ENCODE data around the gene KIF2A. TPM values are rescaled to one million over a fixed set of nuclear protein-coding genes. Genes with fewer than 3 reads are reported as not detected.

The KIF2A gene
- total and polyA plus RNA-seq, 2 experiments from 2014 or later, result 35.4 to 35.5 TPM

GRCh38 chr5:62271870-62272269, 34.1 kb upstream of the KIF2A start:
- Histone ChIP-seq H3K4me1 (ENCODE audit: low read depth) (peaks cover 5% of the 10 kb centered on the region), H3K27ac (no peak overlapping the region), H3K4me3 (no peak overlapping the region), H3K9me3 (ENCODE audit: low read depth) (no peaks in the 10 kb centered on the region), H3K27me3 (no peaks in the 10 kb centered on the region), H3K36me3 (no peaks in the 10 kb centered on the region)
- TF ChIP-seq CTCF (IDR thresholded peaks at IDR 0.05; ENCODE audit: low read depth, low read length), result no peak
- no peak for DNase-seq (ENCODE audit: low read depth in 1 of 2, low spot score in 1 of 2)

GRCh38 chr5:62273687-62274086, 32.3 kb upstream of the KIF2A start:
- DNase-seq (ENCODE audit: low read depth in 1 of 2, low spot score in 1 of 2), result no peak
- H3K27me3 ChIP-seq, result no peaks in the 10 kb centered on the region
- no peaks in the 10 kb centered on the region for H3K36me3 ChIP-seq
- TF ChIP-seq CTCF (IDR thresholded peaks at IDR 0.05; ENCODE audit: low read depth, low read length), result no peak
- no peaks in the 10 kb centered on the region for H3K9me3 ChIP-seq (ENCODE audit: low read depth)
- H3K4me3 ChIP-seq, result no peak overlapping the region
- H3K4me1 ChIP-seq (ENCODE audit: low read depth), result peaks cover 9% of the 10 kb centered on the region
- H3K27ac ChIP-seq, result no peak overlapping the region

- Histone ChIP-seq H3K4me1 (ENCODE audit: low read depth) (peaks cover 9% of the 10 kb centered on the region), H3K9me3 (ENCODE audit: low read depth) (no peaks in the 10 kb centered on the region), H3K27ac (no peak overlapping the region), H3K27me3 (no peaks in the 10 kb centered on the region), H3K36me3 (no peaks in the 10 kb centered on the region), H3K4me3 (no peak overlapping the region)
- no peak for TF ChIP-seq CTCF (IDR thresholded peaks at IDR 0.05; ENCODE audit: low read depth, low read length)
- no peak for DNase-seq (ENCODE audit: low read depth in 1 of 2, low spot score in 1 of 2)
Observed at GRCh38 chr5:62275581-62275980, 30.4 kb upstream of the KIF2A start.

GRCh38 chr5:62281411-62281810, 24.6 kb upstream of the KIF2A start:
- no peaks in the 10 kb centered on the region for H3K36me3 ChIP-seq
- no peaks in the 10 kb centered on the region for H3K27me3 ChIP-seq
- H3K27ac ChIP-seq, result no peak overlapping the region
- H3K9me3 ChIP-seq (ENCODE audit: low read depth), result no peaks in the 10 kb centered on the region
- H3K4me1 ChIP-seq (ENCODE audit: low read depth), result peaks cover 8% of the 10 kb centered on the region
- DNase-seq (ENCODE audit: low read depth in 1 of 2, low spot score in 1 of 2), result no peak
- H3K4me3 ChIP-seq, result no peak overlapping the region
- TF ChIP-seq CTCF (IDR thresholded peaks at IDR 0.05; ENCODE audit: low read depth, low read length), result no peak

- no peak overlapping the region for H3K4me3 ChIP-seq
- DNase-seq (ENCODE audit: low read depth in 1 of 2, low spot score in 1 of 2), result no peak
- H3K27ac ChIP-seq, result no peak overlapping the region
- H3K4me1 ChIP-seq (ENCODE audit: low read depth), result peaks cover 2% of the 10 kb centered on the region
- no peak for TF ChIP-seq CTCF (IDR thresholded peaks at IDR 0.05; ENCODE audit: low read depth, low read length)
- H3K27me3 ChIP-seq, result no peaks in the 10 kb centered on the region
- no peaks in the 10 kb centered on the region for H3K36me3 ChIP-seq
- no peaks in the 10 kb centered on the region for H3K9me3 ChIP-seq (ENCODE audit: low read depth)
Observed at GRCh38 chr5:62282064-62282463, 23.9 kb upstream of the KIF2A start.

- Histone ChIP-seq H3K4me1 (ENCODE audit: low read depth) (no peaks in the 10 kb centered on the region), H3K9me3 (ENCODE audit: low read depth) (no peaks in the 10 kb centered on the region), H3K4me3 (no peak overlapping the region), H3K27ac (no peak overlapping the region), H3K27me3 (no peaks in the 10 kb centered on the region), H3K36me3 (no peaks in the 10 kb centered on the region)
- no peak for TF ChIP-seq CTCF (IDR thresholded peaks at IDR 0.05; ENCODE audit: low read depth, low read length)
- DNase-seq (ENCODE audit: low read depth in 1 of 2, low spot score in 1 of 2), result no peak
Observed at GRCh38 chr5:62283005-62283404, 23.0 kb upstream of the KIF2A start.

Data from cardiac muscle cell (in vitro differentiated cells and primary cell).